Transverse colon (tissue), 4 donors: ENCODE measurements around the gene RHOT2.

Experiments
- CTCF ChIP-seq, 5 experiments: fragments of 200-600 bp in 3 of 5; fragments of 450-650 bp in 2 of 5; sonication (generic) in 3 of 5; IDR thresholded peaks; 1 replicate in 2 of 5; 2 replicates in 3 of 5; pipeline ENCODE4 v1.5.1; 2016 to 2017; ENCODE audit warnings: antibody characterized with exemption in 5 of 5, inconsistent platforms in 3 of 5, mild to moderate bottlenecking in 2 of 5, moderate library complexity in 1 of 5
- EP300 ChIP-seq: sonication (generic); formaldehyde crosslinking; IDR thresholded peaks from one replicate; pipeline ENCODE4 v1.6.1; 2017; ENCODE audit warnings: antibody characterized with exemption, low read depth
- POLR2A ChIP-seq: fragments of 450-650 bp; IDR thresholded peaks from one replicate; pipeline ENCODE4 v1.6.1; 2016; ENCODE audit warnings: antibody characterized with exemption, mild to moderate bottlenecking, moderate library complexity
- POLR2AphosphoS5 ChIP-seq, 3 donors: sonication (generic); formaldehyde crosslinking; IDR thresholded peaks; one replicate each; pipeline ENCODE4 v1.6.1; 2016; ENCODE audit warnings: antibody characterized with exemption in 3 of 3

GRCh38 chr16:648781-649589, 18.9 kb upstream of the RHOT2 start, which contains the start of gene WDR90:
- TF ChIP-seq CTCF (IDR thresholded peaks at IDR 0.05) (no peak), POLR2AphosphoS5 (IDR thresholded peaks at IDR 0.05) (peak; percentile 66 to 90 (median 86)), POLR2A (peak; percentile 73), EP300 (no peak)
